Measurements from ENCODE around the gene FGF1. TPM values are rescaled to one million over a fixed set of nuclear protein-coding genes. Genes with fewer than 3 reads are reported as not detected.

The FGF1 gene
- total RNA-seq, 1 experiment from 2014 or later, result 3.2 TPM

DNA sequence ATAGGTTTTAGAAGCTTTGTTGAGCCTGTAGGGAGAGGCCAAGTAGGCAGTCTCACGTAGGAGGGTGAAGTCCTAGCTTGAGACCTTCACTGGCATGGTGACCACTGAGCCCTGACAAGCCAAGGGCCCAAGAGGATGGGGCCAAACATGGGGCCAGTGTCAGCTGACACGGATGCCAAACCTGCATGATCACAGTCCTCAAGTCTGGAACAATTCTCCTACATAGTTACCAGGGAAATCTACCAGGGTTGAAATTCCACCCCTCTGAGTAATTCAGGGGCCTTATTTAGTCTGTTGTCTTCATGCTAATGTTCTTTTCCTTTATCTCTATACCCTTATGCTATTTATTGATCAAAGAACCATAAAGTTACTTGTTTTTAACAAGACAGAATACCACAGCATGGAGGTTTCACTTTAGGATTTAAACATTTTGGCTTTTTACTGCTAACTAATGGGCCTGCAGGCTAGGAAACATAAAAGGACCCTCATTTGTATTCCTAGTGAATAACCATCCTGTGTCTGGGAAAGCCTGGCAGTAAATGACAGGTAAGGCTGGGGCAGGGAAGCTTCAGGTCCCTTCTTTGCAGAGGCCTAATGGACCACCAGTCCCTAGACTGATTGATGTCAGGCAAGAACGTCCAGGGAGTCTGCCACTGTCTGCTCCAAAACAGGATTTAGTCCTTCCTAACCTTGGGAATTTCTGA lies 140.8 kb downstream of the FGF1 start:
- no peak for DNase-seq
- H3K14ac ChIP-seq (ENCODE audit: insufficient read depth, low read length), result no peak overlapping the region
- no peak overlapping the region for H3K4ac ChIP-seq (ENCODE audit: low read depth, low read length)
- H3K27ac ChIP-seq (ENCODE audit: insufficient read length, low read depth, low read length), result no peak overlapping the region
- H3K9me3 ChIP-seq (ENCODE audit: control insufficient read depth, low read depth, low read length), result no peaks in the 10 kb centered on the region
- H3K4me1 ChIP-seq (ENCODE audit: insufficient read depth, low read length), result peaks cover 7% of the 10 kb centered on the region; the same call in 1 of the 2 replicates
- H4K5ac ChIP-seq (ENCODE audit: insufficient read length, low read depth, low read length), result no peak overlapping the region
- no CpG with 5 or more reads among the region's 3 CpGs for WGBS (ENCODE audit: extremely low coverage, insufficient read length, low lambda C conversion rate)
- H4K20me1 ChIP-seq (ENCODE audit: control insufficient read depth, insufficient read depth, insufficient read length), result no peaks in the 10 kb centered on the region
- no peaks in the 10 kb centered on the region for H3K79me2 ChIP-seq (ENCODE audit: insufficient read depth, low read length)
- no peak overlapping the region for H3K56ac ChIP-seq (ENCODE audit: insufficient read length, low read depth, low read length)
- TF ChIP-seq, protein P1, sequence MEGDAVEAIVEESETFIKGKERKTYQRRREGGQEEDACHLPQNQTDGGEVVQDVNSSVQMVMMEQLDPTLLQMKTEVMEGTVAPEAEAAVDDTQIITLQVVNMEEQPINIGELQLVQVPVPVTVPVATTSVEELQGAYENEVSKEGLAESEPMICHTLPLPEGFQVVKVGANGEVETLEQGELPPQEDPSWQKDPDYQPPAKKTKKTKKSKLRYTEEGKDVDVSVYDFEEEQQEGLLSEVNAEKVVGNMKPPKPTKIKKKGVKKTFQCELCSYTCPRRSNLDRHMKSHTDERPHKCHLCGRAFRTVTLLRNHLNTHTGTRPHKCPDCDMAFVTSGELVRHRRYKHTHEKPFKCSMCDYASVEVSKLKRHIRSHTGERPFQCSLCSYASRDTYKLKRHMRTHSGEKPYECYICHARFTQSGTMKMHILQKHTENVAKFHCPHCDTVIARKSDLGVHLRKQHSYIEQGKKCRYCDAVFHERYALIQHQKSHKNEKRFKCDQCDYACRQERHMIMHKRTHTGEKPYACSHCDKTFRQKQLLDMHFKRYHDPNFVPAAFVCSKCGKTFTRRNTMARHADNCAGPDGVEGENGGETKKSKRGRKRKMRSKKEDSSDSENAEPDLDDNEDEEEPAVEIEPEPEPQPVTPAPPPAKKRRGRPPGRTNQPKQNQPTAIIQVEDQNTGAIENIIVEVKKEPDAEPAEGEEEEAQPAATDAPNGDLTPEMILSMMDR (conservative IDR thresholded peaks at IDR 0.05), result no peak
- H2BK20ac ChIP-seq (ENCODE audit: low read depth, low read length, poor library complexity, severe bottlenecking), result no peak overlapping the region
- no peak overlapping the region for H3K23ac ChIP-seq (ENCODE audit: insufficient read length, low read depth, low read length)
- H2BK15ac ChIP-seq (ENCODE audit: low read depth, low read length), result no peak overlapping the region
- H2AFZ ChIP-seq (ENCODE audit: low read length), result no peak overlapping the region
- no peak overlapping the region for H2BK12ac ChIP-seq (ENCODE audit: insufficient read length, low read depth, low read length)
- no peak overlapping the region for H4K8ac ChIP-seq (replicated peaks; ENCODE audit: insufficient read length, low read depth, low read length)
- no peak overlapping the region for H3K9ac ChIP-seq (ENCODE audit: extremely low read depth, insufficient read length, low read length)
- no peak overlapping the region for H2BK5ac ChIP-seq (ENCODE audit: insufficient read length, low read length)
- no peaks in the 10 kb centered on the region for H3K27me3 ChIP-seq (ENCODE audit: insufficient read depth, low read length)
- H2BK120ac ChIP-seq (ENCODE audit: low read depth, low read length, poor library complexity, severe bottlenecking), result no peak overlapping the region
- 0 out of 7 replicates have a peak overlapping the region, but pooled peaks of 1 of the 3 experiments have one; percentile 14 for H3K27ac Mint-ChIP-seq
- H3K4me3 Mint-ChIP-seq, result no peak overlapping the region
- H3K18ac ChIP-seq (ENCODE audit: insufficient read length, low read depth, low read length), result no peak overlapping the region
- H3K4me2 ChIP-seq (ENCODE audit: insufficient read depth, insufficient read length, low read length), result no peak overlapping the region
- H2AK5ac ChIP-seq (ENCODE audit: insufficient read length, low read length), result no peak overlapping the region
- H3K36me3 Mint-ChIP-seq (ENCODE audit: insufficient read depth in 1 of 3, low read depth in 3 of 3), result no peaks in the 10 kb centered on the region
- no peaks in the 10 kb centered on the region for H3K79me1 ChIP-seq (ENCODE audit: insufficient read depth, low read depth, low read length, poor library complexity, severe bottlenecking)
- no peak overlapping the region for H4K91ac ChIP-seq (ENCODE audit: insufficient read length, low read depth, low read length)
- no peak overlapping the region for H3T11ph ChIP-seq (ENCODE audit: low read length)
- no peaks in the 10 kb centered on the region for H3K27me3 Mint-ChIP-seq (ENCODE audit: low read depth)
- H3K4me1 Mint-ChIP-seq, result peaks cover 28 to 40% of the 10 kb centered on the region in 2 experiments
- H3K9me3 Mint-ChIP-seq, result no peaks in the 10 kb centered on the region
- no peaks in the 10 kb centered on the region for H3K23me2 ChIP-seq (ENCODE audit: insufficient read length, low read depth, low read length, poor library complexity, severe bottlenecking)
